CD4-positive, alpha-beta T cell (primary cell): ENCODE results near the gene VPS35. TPM values are rescaled to one million over a fixed set of nuclear protein-coding genes. Genes with fewer than 3 reads are reported as not detected.
"Not testable (repeated sequence)": the region's sequence is repeated elsewhere in the genome, so short reads cannot be mapped to it uniquely, and the experiment has no call there.

Experiments used
- ATAC-seq: fragments of 200-7000 bp; cut with Tn5 transposase; one replicate; pipeline ENCODE4 v1.10.0; 2022; ENCODE audit warnings: mild to moderate bottlenecking; ENCODE audit not compliant: poor library complexity
- CTCF ChIA-PET: fragments of 350-600 bp; sonication (Branson Sonifier 250); formaldehyde crosslinking; loops from one replicate; lab custom pipeline; 2021; ENCODE audit warnings: antibody characterized with exemption, inconsistent platforms; lab: Charles Lee
- POLR2A ChIA-PET: fragments of 350-600 bp; sonication (Branson Sonifier 250); formaldehyde crosslinking; loops from one replicate; lab custom pipeline; 2021; ENCODE audit warnings: antibody characterized with exemption, inconsistent platforms; lab: Charles Lee
- DNase-seq, 14 experiments: peaks; one replicate each; pipeline ENCODE4 v3.0.0-alpha.2; 2013 to 2020; ENCODE audit warnings: mixed read lengths in 2 of 14
- H3K27ac ChIP-seq, 2 donors: one replicate each; pipeline versions ENCODE4 v1.5.1 to v1.7.0; 2013; ENCODE audit warnings: low read length in 2 of 2, low read depth in 1 of 2, mild to moderate bottlenecking in 1 of 2
- H3K27me3 ChIP-seq, 2 experiments: 1 replicate in 1 of 2; 2 replicates in 1 of 2; pipeline versions ENCODE4 v1.6.1 to v1.7.0; 2013; ENCODE audit warnings: low read length in 2 of 2, control low read depth in 1 of 2, mild to moderate bottlenecking in 1 of 2, moderate library complexity in 1 of 2; ENCODE audit not compliant: insufficient read depth in 2 of 2, control insufficient read depth in 1 of 2
- H3K36me3 ChIP-seq: one replicate; pipeline ENCODE4 v1.6.1; 2013; ENCODE audit warnings: low read length, control low read depth; ENCODE audit not compliant: insufficient read depth
- H3K4me1 ChIP-seq: one replicate; pipeline ENCODE4 v1.6.1; 2013; ENCODE audit warnings: low read length, control low read depth; ENCODE audit not compliant: insufficient read depth
- H3K4me3 ChIP-seq: one replicate; pipeline ENCODE4 v1.5.1; 2013; ENCODE audit warnings: mild to moderate bottlenecking, low read length, moderate library complexity
- H3K9me3 ChIP-seq, 2 experiments: 1 replicate in 1 of 2; 2 replicates in 1 of 2; pipeline versions ENCODE4 v1.6.1 to v1.7.0; 2013; ENCODE audit warnings: low read length in 2 of 2, mild to moderate bottlenecking in 2 of 2, control low read depth in 1 of 2, moderate library complexity in 1 of 2; ENCODE audit not compliant: control insufficient read depth in 1 of 2, insufficient read depth in 1 of 2
- H3K27ac Mint-ChIP-seq: one replicate; pipeline ENCODE4 v1.8.0; 2020; ENCODE audit warnings: mixed read lengths
- H3K27me3 Mint-ChIP-seq: one replicate; pipeline ENCODE4 v1.8.0; 2021; ENCODE audit warnings: mixed read lengths
- H3K36me3 Mint-ChIP-seq: one replicate; pipeline ENCODE4 v1.8.0; 2021; ENCODE audit warnings: low read depth, mixed read lengths
- H3K4me1 Mint-ChIP-seq: one replicate; pipeline ENCODE4 v1.8.0; 2021; ENCODE audit warnings: low read depth, mixed read lengths
- H3K4me3 Mint-ChIP-seq: one replicate; pipeline ENCODE4 v1.8.0; 2020; ENCODE audit warnings: mild to moderate bottlenecking, mixed read lengths
- H3K9me3 Mint-ChIP-seq: one replicate; pipeline ENCODE4 v1.8.0; 2020; ENCODE audit warnings: mixed read lengths
- CTCF ChIP-seq: fragments of 200-600 bp; IDR thresholded peaks from one replicate; pipeline ENCODE4 v1.8.0; 2022; ENCODE audit warnings: antibody characterized with exemption, mild to moderate bottlenecking
- intact Hi-C, 2 experiments: fragments of 100-400 bp; cut with DNase I in 1 of 2; cut with micrococcal nuclease in 1 of 2; formaldehyde crosslinking; loops; one replicate each; pipeline versions ENCODE4 v1.15.1 to v1.9.0; 2023 to 2025; cut with DNase I, micrococcal nuclease
- total RNA-seq, 174 experiments: library from RNA in 2 of 174; stranded (reverse) in 2 of 174; gene quantifications; one replicate each; pipeline ENCODE4 v1.2.3 and lab custom pipeline; 2021 to 2026

Gene VPS35
- total RNA-seq, 2 experiments from 2014 or later = 34.6 to 44.1 TPM

- Mint-ChIP-seq H3K36me3 (no peaks in the 10 kb centered on the region), H3K27me3 (no peaks in the 10 kb centered on the region), H3K4me1 (no peaks in the 10 kb centered on the region), H3K27ac (no peak overlapping the region), H3K9me3 (no peaks in the 10 kb centered on the region), H3K4me3 (no peak overlapping the region)
- H3K36me3 ChIP-seq = no peaks in the 10 kb centered on the region
- intact Hi-C loops = no loop called here
- no peak for TF ChIP-seq CTCF
- POLR2A ChIA-PET = no interaction called here
- ATAC-seq (no peak), DNase-seq (no peak)
- no peak overlapping the region for H3K4me3 ChIP-seq
- CTCF ChIA-PET = no interaction called here
- no peak overlapping the region for H3K27ac ChIP-seq
- no peaks in the 10 kb centered on the region for H3K27me3 ChIP-seq
- peaks cover 2% of the 10 kb centered on the region for H3K4me1 ChIP-seq
- no peaks in the 10 kb centered on the region for H3K9me3 ChIP-seq
These were observed 55.9 kb downstream of the VPS35 start for GRCh38 chr16:46632778-46633733.

GRCh38 chr16:46629331-46630219 is 59.4 kb downstream of the VPS35 start:
- Histone ChIP-seq H3K4me3 (no peak overlapping the region), H3K9me3 (no peaks in the 10 kb centered on the region), H3K27ac (no peak overlapping the region), H3K27me3 (no peaks in the 10 kb centered on the region), H3K36me3 (no peaks in the 10 kb centered on the region), H3K4me1 (peaks cover 2% of the 10 kb centered on the region)
- no peak for TF ChIP-seq CTCF
- DNase-seq (no peak), ATAC-seq (no peak)
- Mint-ChIP-seq H3K4me3 (no peak overlapping the region), H3K4me1 (no peaks in the 10 kb centered on the region), H3K36me3 (no peaks in the 10 kb centered on the region), H3K27ac (no peak overlapping the region), H3K27me3 (no peaks in the 10 kb centered on the region), H3K9me3 (no peaks in the 10 kb centered on the region)
- POLR2A ChIA-PET = no interaction called here
- CTCF ChIA-PET = no interaction called here
- intact Hi-C loops = no loop called here

GRCh38 chr16:46627746-46628145 is 61.2 kb downstream of the VPS35 start:
- CTCF ChIA-PET = no interaction called here
- H3K4me1 ChIP-seq = peaks cover 2% of the 10 kb centered on the region

GRCh38 chr16:46626681-46627080 is 62.3 kb downstream of the VPS35 start:
- CTCF ChIA-PET, H3K36me3 ChIP-seq, H3K4me1 Mint-ChIP-seq, DNase-seq, H3K4me1 ChIP-seq, H3K9me3 Mint-ChIP-seq, POLR2A ChIA-PET, H3K27ac Mint-ChIP-seq, H3K27me3 Mint-ChIP-seq, H3K27me3 ChIP-seq, H3K4me3 Mint-ChIP-seq, H3K27ac ChIP-seq, H3K36me3 Mint-ChIP-seq, H3K9me3 ChIP-seq, ATAC-seq, H3K4me3 ChIP-seq, intact Hi-C loops: not testable (repeated sequence)

More at GRCh38 chr16:46627746-46628145, 61.2 kb downstream of the VPS35 start:
- Histone ChIP-seq H3K9me3 (no peaks in the 10 kb centered on the region), H3K27me3 (no peaks in the 10 kb centered on the region), H3K4me3 (no peak overlapping the region), H3K27ac (no peak overlapping the region), H3K36me3 (no peaks in the 10 kb centered on the region)
- H3K36me3 Mint-ChIP-seq = no peaks in the 10 kb centered on the region
- no peaks in the 10 kb centered on the region for H3K4me1 Mint-ChIP-seq
- TF ChIP-seq CTCF = no peak
- no peaks in the 10 kb centered on the region for H3K27me3 Mint-ChIP-seq
- ATAC-seq (no peak), DNase-seq (no peak)
- H3K9me3 Mint-ChIP-seq = no peaks in the 10 kb centered on the region
- no peak overlapping the region for H3K4me3 Mint-ChIP-seq
- intact Hi-C loops = no loop called here
- no peak overlapping the region for H3K27ac Mint-ChIP-seq
- POLR2A ChIA-PET = no interaction called here

GRCh38 chr16:46624862-46625261 is 64.1 kb downstream of the VPS35 start:
- ATAC-seq, intact Hi-C loops: not testable (repeated sequence)

More at GRCh38 chr16:46624862-46625261, 64.1 kb downstream of the VPS35 start:
- H3K9me3 ChIP-seq, H3K9me3 Mint-ChIP-seq, H3K27ac ChIP-seq, POLR2A ChIA-PET, H3K27ac Mint-ChIP-seq, H3K4me3 Mint-ChIP-seq, H3K36me3 ChIP-seq, H3K36me3 Mint-ChIP-seq, H3K4me3 ChIP-seq, H3K27me3 Mint-ChIP-seq, CTCF ChIA-PET, DNase-seq, H3K27me3 ChIP-seq: not testable (repeated sequence)
- H3K4me1 ChIP-seq = peaks cover 12% of the 10 kb centered on the region
- peaks cover 16% of the 10 kb centered on the region for H3K4me1 Mint-ChIP-seq
